MV-4-11 (cell line): ENCODE data around the gene CAPN10.

Experiments used
- DNase-seq: peaks from one replicate; lab custom pipeline; 2025; lab: John Stamatoyannopoulos, UW

CAPN10 gene

GRCh38 chr2:240637901-240638345, 51.4 kb downstream of the CAPN10 start:
- DNase-seq, result no peak

GRCh38 chr2:240638512-240639160, 52.1 kb downstream of the CAPN10 start:
- DNase-seq, result no peak

- no peak for DNase-seq
These were observed 53.0 kb downstream of the CAPN10 start for GRCh38 chr2:240639566-240639965.

- no peak for DNase-seq
These were observed 54.4 kb downstream of the CAPN10 start for GRCh38 chr2:240640939-240641338.

- DNase-seq, result no peak
These were observed 55.7 kb downstream of the CAPN10 start for GRCh38 chr2:240642061-240642805.

GRCh38 chr2:240642806-240643092, 56.2 kb downstream of the CAPN10 start:
- no peak for DNase-seq

GRCh38 chr2:240643093-240643810, 56.7 kb downstream of the CAPN10 start:
- DNase-seq, result no peak

- DNase-seq, result no peak
These were observed 57.2 kb downstream of the CAPN10 start for GRCh38 chr2:240643811-240644150.

- DNase-seq, result no peak
These were observed 57.7 kb downstream of the CAPN10 start for GRCh38 chr2:240644171-240644651.

- DNase-seq, result no peak
These were observed 58.3 kb downstream of the CAPN10 start for GRCh38 chr2:240644859-240645301.

- no peak for DNase-seq
These were observed 58.8 kb downstream of the CAPN10 start for GRCh38 chr2:240645346-240645745.

- DNase-seq, result no peak
These were observed 59.3 kb downstream of the CAPN10 start for GRCh38 chr2:240645801-240646175.

GRCh38 chr2:240646176-240646899, 59.8 kb downstream of the CAPN10 start:
- peak; percentile 60 for DNase-seq

- no peak for DNase-seq
These were observed 60.5 kb downstream of the CAPN10 start for GRCh38 chr2:240646900-240647502.

GRCh38 chr2:240647503-240648154, 61.1 kb downstream of the CAPN10 start:
- no peak for DNase-seq

- DNase-seq, result no peak
These were observed 61.7 kb downstream of the CAPN10 start for GRCh38 chr2:240648155-240648649.
